ENCODE results near the gene ZBTB49. TPM values are rescaled to one million over a fixed set of nuclear protein-coding genes. Genes with fewer than 3 reads are reported as not detected.
A peak's percentile ranks its signal among the peaks of the same experiment; 100 is the strongest.

ZBTB49 gene
- total and polyA plus RNA-seq, 11 donors: 1.1 to 6.7 (median 3.3) TPM

GRCh38 chr4:4332529-4332928 lies 42.5 kb downstream of the ZBTB49 start:
- Histone ChIP-seq H3K36me3 (no peaks in the 10 kb centered on the region), H3K4me3 (no peak overlapping the region), H3K27ac (no peak overlapping the region), H3K27me3 (peaks cover 0 to 4% (median 0%) of the 10 kb centered on the region in 9 donors), H3K4me1 (peaks cover 0 to 6% (median 0%) of the 10 kb centered on the region in 12 donors), H3K9me3 (peaks cover 0 to 14% (median 0%) of the 10 kb centered on the region in 12 donors)
- TF ChIP-seq POLR2A (IDR thresholded peaks at IDR 0.05) (no peak), CTCF (IDR thresholded peaks at IDR 0.05) (no peak)
- WGBS, 4 donors: 83 to 94% (median 89%) methylated on average over 3 of the region's 3 CpGs
- ATAC-seq (no peak), DNase-seq (no peak)
- intact Hi-C loops (cut with DNase I): loop anchor here in 4 of 10 donors (2.0 to 10.0 kb wide), 4 partner anchors 80 to 348 kb away; no protein-coding TSS in a partner anchor

- Histone ChIP-seq H3K36me3 (no peaks in the 10 kb centered on the region), H3K9me3 (peaks cover 0 to 11% (median 0%) of the 10 kb centered on the region in 12 donors), H3K4me1 (peaks cover 0 to 6% (median 0%) of the 10 kb centered on the region in 12 donors), H3K4me3 (no peak overlapping the region), H3K27ac (peak overlapping the region in 1 of 12 donors; percentile 39), H3K27me3 (peaks cover 0 to 6% (median 0%) of the 10 kb centered on the region in 9 donors)
- ATAC-seq (peak; percentile 64 to 86 (median 78)), DNase-seq (peak in 4 of 5 donors; percentile 37 to 70 (median 54))
- intact Hi-C loops (cut with DNase I): loop anchor here in 4 of 10 donors (2.0 to 10.0 kb wide), 4 partner anchors 80 to 348 kb away; no protein-coding TSS in a partner anchor
- 27 to 40% (median 33%) methylated on average over 11 of the region's 11 CpGs for WGBS, 4 donors
- TF ChIP-seq CTCF (IDR thresholded peaks at IDR 0.05): no peak
- no peak for TF ChIP-seq POLR2A (IDR thresholded peaks at IDR 0.05)
These were observed 43.2 kb downstream of the ZBTB49 start for GRCh38 chr4:4333265-4333706.

DNA sequence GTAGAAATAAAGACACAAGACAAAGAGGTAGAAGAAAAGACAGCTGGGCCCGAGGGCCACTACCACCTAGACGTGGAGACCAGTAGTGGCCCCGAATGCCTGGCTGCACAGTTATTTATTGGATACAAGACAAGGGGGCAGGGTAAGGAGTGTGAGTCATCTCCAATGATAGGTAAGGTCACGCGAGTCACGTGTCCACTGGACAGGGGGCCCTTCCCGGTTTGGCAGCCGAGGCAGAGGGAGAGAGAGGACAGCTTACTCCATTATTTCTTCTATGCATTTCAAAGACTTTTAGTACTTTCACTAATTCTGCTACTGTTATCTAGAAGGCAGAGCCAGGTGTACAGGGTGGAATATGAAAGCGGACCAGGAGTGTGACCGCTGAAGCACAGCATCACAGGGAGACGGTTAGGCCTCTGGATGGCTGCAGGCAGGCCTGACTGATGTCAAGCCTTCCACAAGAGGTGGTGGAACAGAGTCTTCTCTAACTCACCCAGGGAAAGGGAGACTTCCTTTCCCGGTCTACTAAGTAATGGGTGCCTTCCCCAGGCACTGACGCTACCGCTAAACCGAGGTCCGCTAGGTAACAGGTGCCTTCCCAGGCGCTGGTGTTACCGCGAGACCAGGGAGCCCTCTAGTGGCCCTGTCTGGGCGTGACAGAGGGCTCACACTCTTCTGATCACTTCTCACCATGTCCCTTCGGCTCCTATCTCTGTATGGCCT lies 44.9 kb downstream of the ZBTB49 start:
- intact Hi-C loops (cut with DNase I): loop anchor here in 8 of 10 donors (1.0 to 10.0 kb wide), 5 partner anchors 78 to 350 kb away; no protein-coding TSS in a partner anchor
- peaks cover 0 to 7% (median 0%) of the 10 kb centered on the region in 12 donors for H3K9me3 ChIP-seq
- peak; percentile 42 to 76 (median 65) for DNase-seq
- H3K27me3 ChIP-seq: peaks cover 0 to 6% (median 0%) of the 10 kb centered on the region in 9 donors
- WGBS, 4 donors: 43 to 50% (median 48%) methylated on average over 21 of the region's 21 CpGs
- no peaks in the 10 kb centered on the region for H3K36me3 ChIP-seq
- peaks cover 0 to 10% (median 4%) of the 10 kb centered on the region in 12 donors for H3K4me1 ChIP-seq
- ATAC-seq: peak in 3 of 4 donors; percentile 25 to 57 (median 44)
- peak; percentile 58 to 89 (median 76) for TF ChIP-seq CTCF (IDR thresholded peaks at IDR 0.05)
- TF ChIP-seq POLR2A (IDR thresholded peaks at IDR 0.05): no peak
- H3K4me3 ChIP-seq: no peak overlapping the region
- H3K27ac ChIP-seq: no peak overlapping the region
